H9 (cell line): Measurements from ENCODE around the gene BMPR2. TPM values are rescaled to one million over a fixed set of nuclear protein-coding genes. Genes with fewer than 3 reads are reported as not detected.

Experiments
- DNase-seq: peaks from one replicate; pipeline ENCODE4 v3.0.0-alpha.2; 2017
- H2AFZ ChIP-seq: one replicate; pipeline ENCODE4 v1.6.1; 2013; ENCODE audit warnings: mild to moderate bottlenecking, low read length, control low read depth, moderate library complexity
- H2AK5ac ChIP-seq: 2 replicates; pipeline ENCODE4 v1.6.1; 2013; ENCODE audit warnings: low read length, control low read depth, mixed read lengths; ENCODE audit not compliant: insufficient read length
- H2BK120ac ChIP-seq: one replicate; pipeline ENCODE4 v1.6.1; 2013; ENCODE audit warnings: low read depth, mild to moderate bottlenecking, low read length, control low read depth, inconsistent platforms; ENCODE audit not compliant: poor library complexity, severe bottlenecking
- H2BK12ac ChIP-seq: 2 replicates; pipeline ENCODE4 v1.6.1; 2013; ENCODE audit warnings: low read length, control low read depth, mixed read lengths, low read depth; ENCODE audit not compliant: insufficient read length
- H2BK15ac ChIP-seq: 2 replicates; pipeline ENCODE4 v1.6.1; 2013; ENCODE audit warnings: low read depth, low read length, control low read depth
- H2BK20ac ChIP-seq: one replicate; pipeline ENCODE4 v1.6.1; 2013; ENCODE audit warnings: low read depth, mild to moderate bottlenecking, low read length, control low read depth, inconsistent platforms; ENCODE audit not compliant: poor library complexity, severe bottlenecking
- H2BK5ac ChIP-seq: 2 replicates; pipeline ENCODE4 v1.6.1; 2013; ENCODE audit warnings: low read length, control low read depth, mixed read lengths; ENCODE audit not compliant: insufficient read length
- H3K14ac ChIP-seq: 2 replicates; pipeline ENCODE4 v1.6.1; 2013; ENCODE audit warnings: low read length, control low read depth; ENCODE audit not compliant: insufficient read depth
- H3K18ac ChIP-seq: 2 replicates; pipeline ENCODE4 v1.6.1; 2013; ENCODE audit warnings: low read depth, mild to moderate bottlenecking, mixed read lengths, low read length, control low read depth; ENCODE audit not compliant: insufficient read length
- H3K23ac ChIP-seq: 2 replicates; pipeline ENCODE4 v1.6.1; 2013; ENCODE audit warnings: low read length, control low read depth, mixed read lengths, low read depth; ENCODE audit not compliant: insufficient read length
- H3K23me2 ChIP-seq: 2 replicates; pipeline ENCODE4 v1.6.1; 2013; ENCODE audit warnings: low read depth, mild to moderate bottlenecking, mixed read lengths, low read length, control low read depth; ENCODE audit not compliant: insufficient read length, poor library complexity, severe bottlenecking
- H3K27ac ChIP-seq: 2 replicates; pipeline ENCODE4 v1.5.1; 2013; ENCODE audit warnings: low read length, control low read depth, mixed read lengths, low read depth; ENCODE audit not compliant: insufficient read length
- H3K27me3 ChIP-seq: 2 replicates; pipeline ENCODE4 v1.6.1; 2013; ENCODE audit warnings: low read length, control low read depth, inconsistent platforms; ENCODE audit not compliant: insufficient read depth
- H3K4ac ChIP-seq: 2 replicates; pipeline ENCODE4 v1.6.1; 2013; ENCODE audit warnings: low read depth, mild to moderate bottlenecking, control low read depth, inconsistent platforms, low read length, moderate library complexity
- H3K4me1 ChIP-seq: 2 replicates; pipeline ENCODE4 v1.6.1; 2013; ENCODE audit warnings: low read length, control low read depth, inconsistent platforms; ENCODE audit not compliant: insufficient read depth
- H3K4me2 ChIP-seq: 2 replicates; pipeline ENCODE4 v1.6.1; 2013; ENCODE audit warnings: low read length, control low read depth, mixed read lengths; ENCODE audit not compliant: insufficient read length, insufficient read depth
- H3K56ac ChIP-seq: 2 replicates; pipeline ENCODE4 v1.6.1; 2013; ENCODE audit warnings: low read depth, mild to moderate bottlenecking, mixed read lengths, low read length, control low read depth; ENCODE audit not compliant: insufficient read length
- H3K79me1 ChIP-seq: 2 replicates; pipeline ENCODE4 v1.6.1; 2013; ENCODE audit warnings: low read depth, mild to moderate bottlenecking, moderate library complexity, low read length, control low read depth, inconsistent platforms; ENCODE audit not compliant: insufficient read depth, poor library complexity, severe bottlenecking
- H3K79me2 ChIP-seq: 2 replicates; pipeline ENCODE4 v1.6.1; 2013; ENCODE audit warnings: low read length, control low read depth, inconsistent platforms; ENCODE audit not compliant: insufficient read depth
- H3K9ac ChIP-seq: 2 replicates; pipeline ENCODE4 v1.6.1; 2013; ENCODE audit warnings: low read length, control low read depth, mixed read lengths; ENCODE audit not compliant: insufficient read length; ENCODE audit errors: extremely low read depth
- H3K9me3 ChIP-seq: one replicate; pipeline ENCODE4 v1.6.1; 2013; ENCODE audit warnings: low read depth, low read length, inconsistent platforms; ENCODE audit not compliant: control insufficient read depth
- H3T11ph ChIP-seq: one replicate; pipeline ENCODE4 v1.6.1; 2013; ENCODE audit warnings: mild to moderate bottlenecking, low read length, control low read depth, inconsistent platforms
- H4K20me1 ChIP-seq: one replicate; pipeline ENCODE4 v1.6.1; 2013; ENCODE audit not compliant: control insufficient read depth, insufficient read length, insufficient read depth
- H4K5ac ChIP-seq: 2 replicates; pipeline ENCODE4 v1.6.1; 2013; ENCODE audit warnings: low read depth, mild to moderate bottlenecking, mixed read lengths, low read length, control low read depth; ENCODE audit not compliant: insufficient read length
- H4K8ac ChIP-seq: replicated peaks from 2 replicates; pipeline ENCODE4 v1.6.1; 2013; ENCODE audit warnings: low read length, control low read depth, mixed read lengths, low read depth; ENCODE audit not compliant: insufficient read length
- H4K91ac ChIP-seq: 2 replicates; pipeline ENCODE4 v1.6.1; 2013; ENCODE audit warnings: low read depth, mild to moderate bottlenecking, moderate library complexity, mixed read lengths, low read length, control low read depth; ENCODE audit not compliant: insufficient read length
- H3K27ac Mint-ChIP-seq, 3 experiments: 2 replicates in 2 of 3; 3 replicates in 1 of 3; pipeline ENCODE4 v1.8.0; 2020 to 2021; ENCODE audit warnings: mixed read lengths in 3 of 3, mild to moderate bottlenecking in 1 of 3, moderate library complexity in 1 of 3
- H3K27me3 Mint-ChIP-seq: 2 replicates; pipeline ENCODE4 v1.8.0; 2021; ENCODE audit warnings: low read depth, mild to moderate bottlenecking, moderate library complexity, mixed read lengths
- H3K36me3 Mint-ChIP-seq, 3 experiments: 2 replicates in 2 of 3; 3 replicates in 1 of 3; pipeline ENCODE4 v1.8.0; 2020 to 2021; ENCODE audit warnings: low read depth in 3 of 3, mixed read lengths in 3 of 3; ENCODE audit not compliant: insufficient read depth in 1 of 3
- H3K4me1 Mint-ChIP-seq, 2 experiments: 2 replicates each; pipeline ENCODE4 v1.8.0; 2020; ENCODE audit warnings: mixed read lengths in 2 of 2
- H3K4me3 Mint-ChIP-seq, 2 experiments: 2 replicates in 1 of 2; 3 replicates in 1 of 2; pipeline ENCODE4 v1.8.0; 2020 to 2021; ENCODE audit warnings: mild to moderate bottlenecking in 2 of 2, mixed read lengths in 2 of 2, moderate library complexity in 1 of 2
- H3K9me3 Mint-ChIP-seq, 2 experiments: 2 replicates in 1 of 2; 3 replicates in 1 of 2; pipeline ENCODE4 v1.8.0; 2020; ENCODE audit warnings: mild to moderate bottlenecking in 2 of 2, mixed read lengths in 2 of 2, moderate library complexity in 1 of 2
- WGBS: extraction: QIAGEN DNeasy Blood & Tissue Kit; methylation state at CpG from one replicate; pipeline ENCODE4 v1.1.7; 2013; ENCODE audit warnings: missing lambda C conversion rate, low lambda C conversion rate, mixed read lengths; ENCODE audit not compliant: insufficient read length; ENCODE audit errors: extremely low coverage; 5-methylcytosine and 5-hydroxymethylcytosine counted together
- total RNA-seq: library from RNA; stranded (reverse); gene quantifications from 2 replicates; pipeline ENCODE4 v1.2.1, GENCODE V29; 2021
- TF ChIP-seq, protein P1 (sequence below): fragments of 200-600 bp; sonication (generic); conservative IDR thresholded peaks from 3 replicates; pipeline ENCODE4 v1.8.0; 2021; ENCODE audit warnings: antibody characterized with exemption, mild to moderate bottlenecking

The BMPR2 gene
- total RNA-seq, 1 experiment from 2014 or later = 17.3 TPM

DNA sequence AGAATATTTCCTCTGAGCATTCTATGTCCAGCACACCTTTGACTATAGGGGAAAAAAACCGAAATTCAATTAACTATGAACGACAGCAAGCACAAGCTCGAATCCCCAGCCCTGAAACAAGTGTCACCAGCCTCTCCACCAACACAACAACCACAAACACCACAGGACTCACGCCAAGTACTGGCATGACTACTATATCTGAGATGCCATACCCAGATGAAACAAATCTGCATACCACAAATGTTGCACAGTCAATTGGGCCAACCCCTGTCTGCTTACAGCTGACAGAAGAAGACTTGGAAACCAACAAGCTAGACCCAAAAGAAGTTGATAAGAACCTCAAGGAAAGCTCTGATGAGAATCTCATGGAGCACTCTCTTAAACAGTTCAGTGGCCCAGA, 179.2 kb downstream of the BMPR2 start:
- H3K56ac ChIP-seq = no peak overlapping the region
- Mint-ChIP-seq H3K27ac (no peak overlapping the region), H3K36me3 (peaks cover 12 to 35% (median 17%) of the 10 kb centered on the region in 3 experiments), H3K4me1 (no peaks in the 10 kb centered on the region), H3K4me3 (no peak overlapping the region), H3K9me3 (no peaks in the 10 kb centered on the region), H3K27me3 (no peaks in the 10 kb centered on the region)
- no peak overlapping the region for H3K14ac ChIP-seq
- no peaks in the 10 kb centered on the region for H3K79me1 ChIP-seq
- no peak overlapping the region for H3T11ph ChIP-seq
- H4K8ac ChIP-seq = no peak overlapping the region
- H2AFZ ChIP-seq = no peak overlapping the region
- H3K4me2 ChIP-seq = no peak overlapping the region
- H3K4ac ChIP-seq = no peak overlapping the region
- no peak overlapping the region for H2BK20ac ChIP-seq
- H3K23me2 ChIP-seq = no peaks in the 10 kb centered on the region
- H3K4me1 ChIP-seq = no peaks in the 10 kb centered on the region
- H4K5ac ChIP-seq = no peak overlapping the region
- no peak overlapping the region for H2BK12ac ChIP-seq
- H3K79me2 ChIP-seq = no peaks in the 10 kb centered on the region
- no peak for DNase-seq
- no peak overlapping the region for H2BK5ac ChIP-seq
- H3K27ac ChIP-seq = no peak overlapping the region
- H2BK120ac ChIP-seq = no peak overlapping the region
- no peak overlapping the region for H3K18ac ChIP-seq
- H3K9ac ChIP-seq = no peak overlapping the region
- no peaks in the 10 kb centered on the region for H4K20me1 ChIP-seq
- no peak overlapping the region for H4K91ac ChIP-seq
- no peak overlapping the region for H2AK5ac ChIP-seq
- no peak overlapping the region for H3K23ac ChIP-seq
- H3K27me3 ChIP-seq = no peaks in the 10 kb centered on the region
- no peaks in the 10 kb centered on the region for H3K9me3 ChIP-seq
- no peak overlapping the region for H2BK15ac ChIP-seq
- whole genome bisulfite sequencing = no CpG with 5 or more reads among the region's 4 CpGs
- TF ChIP-seq, protein P1, sequence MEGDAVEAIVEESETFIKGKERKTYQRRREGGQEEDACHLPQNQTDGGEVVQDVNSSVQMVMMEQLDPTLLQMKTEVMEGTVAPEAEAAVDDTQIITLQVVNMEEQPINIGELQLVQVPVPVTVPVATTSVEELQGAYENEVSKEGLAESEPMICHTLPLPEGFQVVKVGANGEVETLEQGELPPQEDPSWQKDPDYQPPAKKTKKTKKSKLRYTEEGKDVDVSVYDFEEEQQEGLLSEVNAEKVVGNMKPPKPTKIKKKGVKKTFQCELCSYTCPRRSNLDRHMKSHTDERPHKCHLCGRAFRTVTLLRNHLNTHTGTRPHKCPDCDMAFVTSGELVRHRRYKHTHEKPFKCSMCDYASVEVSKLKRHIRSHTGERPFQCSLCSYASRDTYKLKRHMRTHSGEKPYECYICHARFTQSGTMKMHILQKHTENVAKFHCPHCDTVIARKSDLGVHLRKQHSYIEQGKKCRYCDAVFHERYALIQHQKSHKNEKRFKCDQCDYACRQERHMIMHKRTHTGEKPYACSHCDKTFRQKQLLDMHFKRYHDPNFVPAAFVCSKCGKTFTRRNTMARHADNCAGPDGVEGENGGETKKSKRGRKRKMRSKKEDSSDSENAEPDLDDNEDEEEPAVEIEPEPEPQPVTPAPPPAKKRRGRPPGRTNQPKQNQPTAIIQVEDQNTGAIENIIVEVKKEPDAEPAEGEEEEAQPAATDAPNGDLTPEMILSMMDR = no peak
